ENCODE results near the gene ZNF438.

DNA sequence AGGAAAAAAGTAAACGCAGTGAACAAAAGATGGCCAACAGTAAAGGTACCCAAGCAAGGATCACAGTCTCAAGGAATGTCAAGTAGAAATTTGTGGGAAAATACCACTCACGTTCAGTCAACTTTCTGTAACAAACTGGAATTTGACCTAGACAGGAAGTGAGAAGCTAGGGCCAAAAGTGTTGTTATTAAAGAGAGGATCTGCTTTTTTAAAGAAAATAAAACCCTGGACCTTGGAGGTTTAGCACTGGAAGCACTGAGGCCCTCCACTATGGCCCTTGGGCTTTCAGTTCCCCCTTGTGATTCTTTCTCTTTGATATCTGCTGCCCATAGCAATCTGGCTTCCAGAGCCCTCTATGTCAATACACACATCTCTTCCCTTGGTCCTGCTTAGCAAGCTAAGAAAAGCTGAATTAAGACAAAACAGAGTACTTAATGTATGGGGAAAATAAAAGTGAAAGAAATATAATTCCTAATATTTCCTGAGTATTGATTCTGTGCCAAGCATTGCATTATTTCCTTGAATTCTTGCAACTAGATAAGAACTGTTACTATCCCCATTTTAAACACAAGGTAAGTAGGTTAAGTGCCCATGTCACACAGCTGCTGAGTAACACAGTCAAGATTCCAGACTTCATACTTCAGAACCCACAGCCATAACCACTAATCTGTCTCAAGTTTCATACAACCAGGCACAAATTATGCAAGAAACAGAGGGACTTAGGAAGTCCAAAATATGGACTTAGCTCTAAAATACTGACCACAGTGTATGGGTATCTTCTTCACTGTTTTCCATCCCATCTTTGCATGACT is 2.6 kb upstream of the ZNF438 start:
- TF ChIP-seq, protein P1, sequence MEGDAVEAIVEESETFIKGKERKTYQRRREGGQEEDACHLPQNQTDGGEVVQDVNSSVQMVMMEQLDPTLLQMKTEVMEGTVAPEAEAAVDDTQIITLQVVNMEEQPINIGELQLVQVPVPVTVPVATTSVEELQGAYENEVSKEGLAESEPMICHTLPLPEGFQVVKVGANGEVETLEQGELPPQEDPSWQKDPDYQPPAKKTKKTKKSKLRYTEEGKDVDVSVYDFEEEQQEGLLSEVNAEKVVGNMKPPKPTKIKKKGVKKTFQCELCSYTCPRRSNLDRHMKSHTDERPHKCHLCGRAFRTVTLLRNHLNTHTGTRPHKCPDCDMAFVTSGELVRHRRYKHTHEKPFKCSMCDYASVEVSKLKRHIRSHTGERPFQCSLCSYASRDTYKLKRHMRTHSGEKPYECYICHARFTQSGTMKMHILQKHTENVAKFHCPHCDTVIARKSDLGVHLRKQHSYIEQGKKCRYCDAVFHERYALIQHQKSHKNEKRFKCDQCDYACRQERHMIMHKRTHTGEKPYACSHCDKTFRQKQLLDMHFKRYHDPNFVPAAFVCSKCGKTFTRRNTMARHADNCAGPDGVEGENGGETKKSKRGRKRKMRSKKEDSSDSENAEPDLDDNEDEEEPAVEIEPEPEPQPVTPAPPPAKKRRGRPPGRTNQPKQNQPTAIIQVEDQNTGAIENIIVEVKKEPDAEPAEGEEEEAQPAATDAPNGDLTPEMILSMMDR (IDR thresholded peaks at IDR 0.05): no peak
- TF ChIP-seq POLR2A (IDR thresholded peaks at IDR 0.05): no peak

Measured in Peyer's patch (tissue), 4 donors.